A673 (cell line): ENCODE measurements around the gene GOLGA1. TPM values are rescaled to one million over a fixed set of nuclear protein-coding genes. Genes with fewer than 3 reads are reported as not detected.

Experiments used
- BruUV-seq: library from RNA; stranded (reverse); fragments of 400-500 nt; replicated peaks from 2 replicates; lab custom pipeline; 2021; lab: Mats Ljungman, UMichigan
- CTCF ChIA-PET: fragments of 300-600 bp; sonication (Branson Sonifier 250); formaldehyde crosslinking; loops from one replicate; lab custom pipeline; 2022; ENCODE audit warnings: antibody characterized with exemption; lab: Charles Lee
- POLR2A ChIA-PET: fragments of 300-600 bp; sonication (Branson Sonifier 250); formaldehyde crosslinking; loops from one replicate; lab custom pipeline; 2022; ENCODE audit warnings: antibody characterized with exemption; ENCODE audit not compliant: low non-redundant PET; lab: Charles Lee
- DNase-seq: peaks from one replicate; pipeline ENCODE4 v3.0.0-alpha.2; 2015; ENCODE audit warnings: low spot score
- H3K27ac ChIP-seq: fragments of 200-600 bp; sonication (generic); 2 replicates; pipeline ENCODE4 v1.5.1; 2016; ENCODE audit warnings: mixed run types, low read depth, mild to moderate bottlenecking, mixed read lengths, antibody characterized with exemption, low read length; ENCODE audit not compliant: poor library complexity, severe bottlenecking
- H3K27me3 ChIP-seq: fragments of 200-600 bp; sonication (generic); replicated peaks from 2 replicates; pipeline ENCODE4 v1.6.1; 2017; ENCODE audit warnings: mixed run types, low read depth, mild to moderate bottlenecking, mixed read lengths, antibody characterized with exemption, low read length; ENCODE audit not compliant: insufficient read depth, poor library complexity
- H3K36me3 ChIP-seq: fragments of 200-600 bp; sonication (generic); 2 replicates; pipeline ENCODE4 v1.6.1; 2016; ENCODE audit warnings: mixed run types, mild to moderate bottlenecking, mixed read lengths, antibody characterized with exemption, low read length; ENCODE audit not compliant: insufficient read depth, poor library complexity, severe bottlenecking
- H3K4me1 ChIP-seq: fragments of 200-600 bp; sonication (generic); 2 replicates; pipeline ENCODE4 v1.6.1; 2017; ENCODE audit warnings: mixed run types, mild to moderate bottlenecking, mixed read lengths, antibody characterized with exemption, low read length; ENCODE audit not compliant: insufficient read depth, poor library complexity, severe bottlenecking
- H3K4me3 ChIP-seq: fragments of 200-600 bp; sonication (generic); 2 replicates; pipeline ENCODE4 v1.5.1; 2016; ENCODE audit warnings: low read depth, mixed run types, mild to moderate bottlenecking, mixed read lengths, low read length; ENCODE audit not compliant: poor library complexity, severe bottlenecking
- H3K9me3 ChIP-seq: fragments of 200-600 bp; sonication (generic); 2 replicates; pipeline ENCODE4 v1.6.1; 2016; ENCODE audit warnings: mixed run types, low read depth, mild to moderate bottlenecking, mixed read lengths, antibody characterized with exemption, low read length; ENCODE audit not compliant: poor library complexity, severe bottlenecking
- EZH2 ChIP-seq: fragments of 200-600 bp; sonication (generic); IDR thresholded peaks from 2 replicates; pipeline ENCODE4 v1.6.1; 2017; ENCODE audit warnings: borderline replicate concordance, low read depth, mild to moderate bottlenecking, mixed read lengths, antibody characterized with exemption, low read length; ENCODE audit not compliant: poor library complexity, severe bottlenecking
- intact Hi-C: fragments of 100-400 bp; cut with micrococcal nuclease; formaldehyde crosslinking; loops from one replicate; pipeline ENCODE4 v1.10.0; 2022; ENCODE audit not compliant: unreplicated experiment
- total RNA-seq: library from RNA; stranded (reverse); gene quantifications from 2 replicates; pipeline ENCODE4 v1.2.3, GENCODE V29; 2021
- TF ChIP-seq, protein P1 (sequence below): fragments of 300-800, 200-600 bp; sonication (generic); conservative IDR thresholded peaks from 2 replicates; pipeline ENCODE4 v1.5.1; 2017; ENCODE audit warnings: low read depth, mild to moderate bottlenecking, antibody characterized with exemption, low read length, moderate library complexity, mixed read lengths

The GOLGA1 gene
- total RNA-seq, 1 experiment from 2014 or later = 21.7 TPM

DNA sequence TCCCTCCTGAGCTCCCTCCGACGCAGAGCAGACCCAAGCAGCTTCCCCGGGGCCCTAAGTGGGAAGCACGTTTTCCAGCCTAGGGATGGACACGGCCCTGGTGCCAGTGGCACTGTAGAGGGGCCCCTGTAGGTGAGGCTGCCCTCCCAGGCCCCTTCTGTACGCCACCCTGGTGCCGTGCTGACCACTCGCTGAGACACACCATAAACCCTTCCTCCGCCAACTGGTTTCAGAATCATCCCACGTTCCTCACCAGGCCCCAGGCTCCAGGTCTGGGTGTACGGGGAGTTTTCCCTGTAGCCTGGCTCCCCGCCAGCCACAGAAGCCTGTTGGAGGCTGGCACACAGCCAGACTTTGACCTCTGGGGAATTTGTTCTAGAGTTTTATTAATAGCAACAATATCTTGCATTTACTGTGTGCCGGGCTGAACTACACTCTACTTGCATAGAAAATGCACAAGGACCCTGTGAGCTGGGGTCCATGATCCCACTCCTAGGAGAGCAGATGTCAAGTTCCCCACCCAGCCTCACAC, 105.8 kb downstream of the GOLGA1 start:
- peak; percentile 84 for DNase-seq
- no peaks in the 10 kb centered on the region for H3K27me3 ChIP-seq
- H3K27ac ChIP-seq = peak overlapping the region; percentile 22
- POLR2A ChIA-PET = no interaction called here
- H3K4me3 ChIP-seq = no peak overlapping the region
- H3K4me1 ChIP-seq = peaks cover 25% of the 10 kb centered on the region
- CTCF ChIA-PET = interaction anchor here (0.5 to 1.2 kb wide), 2 partner anchors 11 to 58 kb away, joined by 3 to 4 read pairs; partner anchors contain the start of gene OLFML2A
- no peak for TF ChIP-seq EZH2
- TF ChIP-seq, protein P1, sequence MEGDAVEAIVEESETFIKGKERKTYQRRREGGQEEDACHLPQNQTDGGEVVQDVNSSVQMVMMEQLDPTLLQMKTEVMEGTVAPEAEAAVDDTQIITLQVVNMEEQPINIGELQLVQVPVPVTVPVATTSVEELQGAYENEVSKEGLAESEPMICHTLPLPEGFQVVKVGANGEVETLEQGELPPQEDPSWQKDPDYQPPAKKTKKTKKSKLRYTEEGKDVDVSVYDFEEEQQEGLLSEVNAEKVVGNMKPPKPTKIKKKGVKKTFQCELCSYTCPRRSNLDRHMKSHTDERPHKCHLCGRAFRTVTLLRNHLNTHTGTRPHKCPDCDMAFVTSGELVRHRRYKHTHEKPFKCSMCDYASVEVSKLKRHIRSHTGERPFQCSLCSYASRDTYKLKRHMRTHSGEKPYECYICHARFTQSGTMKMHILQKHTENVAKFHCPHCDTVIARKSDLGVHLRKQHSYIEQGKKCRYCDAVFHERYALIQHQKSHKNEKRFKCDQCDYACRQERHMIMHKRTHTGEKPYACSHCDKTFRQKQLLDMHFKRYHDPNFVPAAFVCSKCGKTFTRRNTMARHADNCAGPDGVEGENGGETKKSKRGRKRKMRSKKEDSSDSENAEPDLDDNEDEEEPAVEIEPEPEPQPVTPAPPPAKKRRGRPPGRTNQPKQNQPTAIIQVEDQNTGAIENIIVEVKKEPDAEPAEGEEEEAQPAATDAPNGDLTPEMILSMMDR = no peak
- no peaks in the 10 kb centered on the region for H3K36me3 ChIP-seq
- intact Hi-C loops = loop anchor here (5.0 kb wide), 1 partner anchor 58 kb away; the partner anchor contains the start of gene OLFML2A
- H3K9me3 ChIP-seq = no peaks in the 10 kb centered on the region
- no TSS peak for BruUV-seq

GRCh38 chr9:124834591-124834990, 106.3 kb downstream of the GOLGA1 start:
- no peak for DNase-seq
- ChIA-PET CTCF (interaction anchor here (0.5 to 1.2 kb wide), 3 partner anchors 11 to 880 kb away, joined by 3 to 5 read pairs (median 4); partner anchors contain the start of gene OLFML2A), POLR2A (no interaction called here)
- no TSS peak for BruUV-seq
- intact Hi-C loops = no loop called here
- Histone ChIP-seq H3K27ac (no peak overlapping the region), H3K9me3 (no peaks in the 10 kb centered on the region), H3K4me3 (no peak overlapping the region), H3K4me1 (peaks cover 25% of the 10 kb centered on the region), H3K27me3 (no peaks in the 10 kb centered on the region), H3K36me3 (no peaks in the 10 kb centered on the region)
- TF ChIP-seq, protein P1 = no peak
- no peak for TF ChIP-seq EZH2

GRCh38 chr9:124831642-124832364, 109.1 kb downstream of the GOLGA1 start:
- no peaks in the 10 kb centered on the region for H3K36me3 ChIP-seq
- intact Hi-C loops = no loop called here
- no peaks in the 10 kb centered on the region for H3K27me3 ChIP-seq
- CTCF ChIA-PET = interaction anchor here (0.7 kb wide), 2 partner anchors 55 to 60 kb away, joined by 3 read pairs; partner anchors contain the start of gene OLFML2A
- POLR2A ChIA-PET = no interaction called here
- H3K27ac ChIP-seq = peak overlapping the region; percentile 78
- no peaks in the 10 kb centered on the region for H3K9me3 ChIP-seq
- no TSS peak for BruUV-seq
- H3K4me3 ChIP-seq = no peak overlapping the region
- TF ChIP-seq, protein P1 = no peak
- TF ChIP-seq EZH2 = no peak
- H3K4me1 ChIP-seq = peaks cover 25% of the 10 kb centered on the region
- DNase-seq = no peak
